ENCODE measurements around the gene EFCAB11. TPM values are rescaled to one million over a fixed set of nuclear protein-coding genes. Genes with fewer than 3 reads are reported as not detected.

EFCAB11 gene
- total and polyA plus RNA-seq, 2 experiments from 2014 or later, result 7.7 to 24.6 TPM

DNA sequence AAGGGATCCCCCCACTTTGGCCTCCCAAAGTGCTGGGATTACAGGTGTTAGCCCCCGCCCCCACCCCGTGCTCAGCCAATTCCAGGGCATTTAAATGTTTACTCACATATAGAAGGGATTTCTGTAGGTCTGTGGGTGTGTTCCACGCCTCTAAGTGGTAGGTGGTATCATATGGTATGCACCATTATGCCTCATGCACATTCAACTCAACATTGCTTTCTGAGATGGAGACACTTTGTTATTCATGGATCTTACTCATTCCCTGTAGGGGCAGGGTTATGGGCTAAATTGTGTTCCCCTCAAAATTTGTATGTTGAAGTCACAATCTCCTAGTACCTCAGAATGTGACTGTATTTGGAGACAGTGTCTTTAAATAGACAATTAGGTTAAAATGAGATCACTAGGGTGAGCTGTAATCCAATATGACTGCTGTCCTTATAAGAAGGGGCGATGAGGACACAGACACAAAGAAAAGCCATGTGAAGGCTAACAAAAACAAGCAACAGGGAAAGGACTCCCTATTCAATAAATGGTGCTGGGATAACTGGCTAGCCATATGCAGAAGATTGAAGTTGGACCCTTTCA is 200.6 kb downstream of the EFCAB11 start:
- Mint-ChIP-seq H3K4me1 (no peaks in the 10 kb centered on the region), H3K9me3 (peaks cover 12% of the 10 kb centered on the region), H3K36me3 (ENCODE audit: low read depth) (peaks cover 8% of the 10 kb centered on the region; the same call in 1 of the 3 replicates), H3K27ac (no peak overlapping the region), H3K27me3 (ENCODE audit: insufficient read depth, low read depth, poor library complexity) (peaks cover 4% of the 10 kb centered on the region), H3K4me3 (no peak overlapping the region)
- H3K36me3 ChIP-seq (ENCODE audit: insufficient read depth), result no peaks in the 10 kb centered on the region
- no peak overlapping the region for H3K27ac ChIP-seq (ENCODE audit: low read depth)
- ATAC-seq (no peak), DNase-seq (ENCODE audit: low spot score) (no peak)
- TF ChIP-seq CREB1 (CRISPR knock-in tag; IDR thresholded peaks at IDR 0.05; ENCODE audit: low read depth) (no peak), ZNF331 (CRISPR knock-in tag; IDR thresholded peaks at IDR 0.05; ENCODE audit: low read depth) (no peak), ZNF114 (CRISPR knock-in tag; IDR thresholded peaks at IDR 0.05) (no peak), NANOG (IDR thresholded peaks at IDR 0.05; ENCODE audit: borderline replicate concordance) (no peak), POLR2AphosphoS5 (IDR thresholded peaks at IDR 0.05; ENCODE audit: low read depth) (no peak)
- TF ChIP-seq, protein P1, sequence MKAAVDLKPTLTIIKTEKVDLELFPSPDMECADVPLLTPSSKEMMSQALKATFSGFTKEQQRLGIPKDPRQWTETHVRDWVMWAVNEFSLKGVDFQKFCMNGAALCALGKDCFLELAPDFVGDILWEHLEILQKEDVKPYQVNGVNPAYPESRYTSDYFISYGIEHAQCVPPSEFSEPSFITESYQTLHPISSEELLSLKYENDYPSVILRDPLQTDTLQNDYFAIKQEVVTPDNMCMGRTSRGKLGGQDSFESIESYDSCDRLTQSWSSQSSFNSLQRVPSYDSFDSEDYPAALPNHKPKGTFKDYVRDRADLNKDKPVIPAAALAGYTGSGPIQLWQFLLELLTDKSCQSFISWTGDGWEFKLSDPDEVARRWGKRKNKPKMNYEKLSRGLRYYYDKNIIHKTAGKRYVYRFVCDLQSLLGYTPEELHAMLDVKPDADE (IDR thresholded peaks at IDR 0.05), result no peak
- TF ChIP-seq, protein P2, sequence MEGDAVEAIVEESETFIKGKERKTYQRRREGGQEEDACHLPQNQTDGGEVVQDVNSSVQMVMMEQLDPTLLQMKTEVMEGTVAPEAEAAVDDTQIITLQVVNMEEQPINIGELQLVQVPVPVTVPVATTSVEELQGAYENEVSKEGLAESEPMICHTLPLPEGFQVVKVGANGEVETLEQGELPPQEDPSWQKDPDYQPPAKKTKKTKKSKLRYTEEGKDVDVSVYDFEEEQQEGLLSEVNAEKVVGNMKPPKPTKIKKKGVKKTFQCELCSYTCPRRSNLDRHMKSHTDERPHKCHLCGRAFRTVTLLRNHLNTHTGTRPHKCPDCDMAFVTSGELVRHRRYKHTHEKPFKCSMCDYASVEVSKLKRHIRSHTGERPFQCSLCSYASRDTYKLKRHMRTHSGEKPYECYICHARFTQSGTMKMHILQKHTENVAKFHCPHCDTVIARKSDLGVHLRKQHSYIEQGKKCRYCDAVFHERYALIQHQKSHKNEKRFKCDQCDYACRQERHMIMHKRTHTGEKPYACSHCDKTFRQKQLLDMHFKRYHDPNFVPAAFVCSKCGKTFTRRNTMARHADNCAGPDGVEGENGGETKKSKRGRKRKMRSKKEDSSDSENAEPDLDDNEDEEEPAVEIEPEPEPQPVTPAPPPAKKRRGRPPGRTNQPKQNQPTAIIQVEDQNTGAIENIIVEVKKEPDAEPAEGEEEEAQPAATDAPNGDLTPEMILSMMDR (conservative IDR thresholded peaks at IDR 0.05; ENCODE audit: low read depth in 2 of 2), result no peak
- no peak overlapping the region for H3K4me2 ChIP-seq
- H2AFZ ChIP-seq, result no peak overlapping the region
- H4K20me1 ChIP-seq (replicated peaks; ENCODE audit: insufficient read depth), result no peaks in the 10 kb centered on the region
- H3F3A ChIP-seq (replicated peaks; ENCODE audit: low read depth), result no peaks in the 10 kb centered on the region
- H3K4me3 ChIP-seq, result no peak overlapping the region
- H3K9me2 ChIP-seq (ENCODE audit: insufficient read depth), result peaks cover 10% of the 10 kb centered on the region
- H3K4me1 ChIP-seq (ENCODE audit: insufficient read depth), result no peaks in the 10 kb centered on the region
- H3K27me3 ChIP-seq (ENCODE audit: insufficient read depth), result no peaks in the 10 kb centered on the region
- no peaks in the 10 kb centered on the region for H3K79me2 ChIP-seq (replicated peaks; ENCODE audit: insufficient read depth)

DNA sequence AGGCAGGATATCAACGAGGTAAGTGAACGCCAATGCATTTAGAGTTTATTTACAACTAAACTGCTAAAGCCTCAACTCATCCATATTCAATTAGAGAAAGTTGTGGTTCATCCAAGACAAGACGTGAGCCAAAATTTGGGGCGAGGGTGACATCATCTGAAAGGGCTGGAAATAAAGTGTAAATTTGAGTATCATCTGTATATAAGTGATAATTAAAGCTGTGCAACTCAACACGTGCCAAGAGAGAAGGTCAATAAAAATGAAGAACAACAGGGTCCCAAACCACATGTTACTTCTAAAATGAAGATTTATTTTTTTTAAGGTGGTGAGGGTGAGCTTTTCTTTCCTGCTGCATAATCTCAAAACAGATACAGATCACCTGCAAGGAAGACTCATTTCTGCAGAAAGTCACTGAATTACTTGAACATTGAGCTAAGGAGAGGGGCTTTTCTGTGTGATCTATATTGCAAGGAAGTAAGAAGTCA is 203.6 kb downstream of the EFCAB11 start:
- no peak overlapping the region for H3K27ac ChIP-seq (ENCODE audit: low read depth)
- no peaks in the 10 kb centered on the region for H3K27me3 ChIP-seq (ENCODE audit: insufficient read depth)
- DNase-seq (ENCODE audit: low spot score) (no peak), ATAC-seq (no peak)
- H3K9me3 Mint-ChIP-seq, result peaks cover 6% of the 10 kb centered on the region; the same call in 2 of the 3 replicates
- no peaks in the 10 kb centered on the region for H3K36me3 ChIP-seq (ENCODE audit: insufficient read depth)
- peaks cover 10% of the 10 kb centered on the region for H3K9me2 ChIP-seq (ENCODE audit: insufficient read depth)
- H3K4me3 Mint-ChIP-seq, result no peak overlapping the region
- no peak overlapping the region for H3K4me3 ChIP-seq
- no peaks in the 10 kb centered on the region for H4K20me1 ChIP-seq (replicated peaks; ENCODE audit: insufficient read depth)
- no peaks in the 10 kb centered on the region for H3K4me1 ChIP-seq (ENCODE audit: insufficient read depth)
- no peaks in the 10 kb centered on the region for H3K4me1 Mint-ChIP-seq
- no peak overlapping the region for H3K4me2 ChIP-seq
- H2AFZ ChIP-seq, result no peak overlapping the region
- 0 out of 3 replicates have a peak, but pooled peaks cover 3% of the 10 kb centered on the region for H3K36me3 Mint-ChIP-seq (ENCODE audit: low read depth)
- no peak overlapping the region for H3K27ac Mint-ChIP-seq
- H3F3A ChIP-seq (replicated peaks; ENCODE audit: low read depth), result no peaks in the 10 kb centered on the region
- H3K79me2 ChIP-seq (replicated peaks; ENCODE audit: insufficient read depth), result no peaks in the 10 kb centered on the region
- no peaks in the 10 kb centered on the region for H3K27me3 Mint-ChIP-seq (ENCODE audit: insufficient read depth, low read depth, poor library complexity)
- no peak for TF ChIP-seq STAT1 (IDR thresholded peaks at IDR 0.05; ENCODE audit: unreplicated experiment)
- no peak for TF ChIP-seq ZNF114 (CRISPR knock-in tag; IDR thresholded peaks at IDR 0.05)
- no peak for TF ChIP-seq NANOG (IDR thresholded peaks at IDR 0.05; ENCODE audit: borderline replicate concordance)
- no peak for TF ChIP-seq EZH2 (IDR thresholded peaks at IDR 0.05; ENCODE audit: low read depth, unreplicated experiment)
- TF ChIP-seq EZH2phosphoT487 (IDR thresholded peaks at IDR 0.05; ENCODE audit: unreplicated experiment), result no peak
- TF ChIP-seq ZNF331 (CRISPR knock-in tag; IDR thresholded peaks at IDR 0.05; ENCODE audit: low read depth), result no peak
- TF ChIP-seq, protein P1 (IDR thresholded peaks at IDR 0.05), result no peak
- TF ChIP-seq, protein P2 (conservative IDR thresholded peaks at IDR 0.05; ENCODE audit: low read depth in 2 of 2), result no peak
- TF ChIP-seq POLR2AphosphoS5 (IDR thresholded peaks at IDR 0.05; ENCODE audit: low read depth), result no peak
- TF ChIP-seq CREB1 (CRISPR knock-in tag; IDR thresholded peaks at IDR 0.05; ENCODE audit: low read depth), result no peak
- TF ChIP-seq, protein P3, sequence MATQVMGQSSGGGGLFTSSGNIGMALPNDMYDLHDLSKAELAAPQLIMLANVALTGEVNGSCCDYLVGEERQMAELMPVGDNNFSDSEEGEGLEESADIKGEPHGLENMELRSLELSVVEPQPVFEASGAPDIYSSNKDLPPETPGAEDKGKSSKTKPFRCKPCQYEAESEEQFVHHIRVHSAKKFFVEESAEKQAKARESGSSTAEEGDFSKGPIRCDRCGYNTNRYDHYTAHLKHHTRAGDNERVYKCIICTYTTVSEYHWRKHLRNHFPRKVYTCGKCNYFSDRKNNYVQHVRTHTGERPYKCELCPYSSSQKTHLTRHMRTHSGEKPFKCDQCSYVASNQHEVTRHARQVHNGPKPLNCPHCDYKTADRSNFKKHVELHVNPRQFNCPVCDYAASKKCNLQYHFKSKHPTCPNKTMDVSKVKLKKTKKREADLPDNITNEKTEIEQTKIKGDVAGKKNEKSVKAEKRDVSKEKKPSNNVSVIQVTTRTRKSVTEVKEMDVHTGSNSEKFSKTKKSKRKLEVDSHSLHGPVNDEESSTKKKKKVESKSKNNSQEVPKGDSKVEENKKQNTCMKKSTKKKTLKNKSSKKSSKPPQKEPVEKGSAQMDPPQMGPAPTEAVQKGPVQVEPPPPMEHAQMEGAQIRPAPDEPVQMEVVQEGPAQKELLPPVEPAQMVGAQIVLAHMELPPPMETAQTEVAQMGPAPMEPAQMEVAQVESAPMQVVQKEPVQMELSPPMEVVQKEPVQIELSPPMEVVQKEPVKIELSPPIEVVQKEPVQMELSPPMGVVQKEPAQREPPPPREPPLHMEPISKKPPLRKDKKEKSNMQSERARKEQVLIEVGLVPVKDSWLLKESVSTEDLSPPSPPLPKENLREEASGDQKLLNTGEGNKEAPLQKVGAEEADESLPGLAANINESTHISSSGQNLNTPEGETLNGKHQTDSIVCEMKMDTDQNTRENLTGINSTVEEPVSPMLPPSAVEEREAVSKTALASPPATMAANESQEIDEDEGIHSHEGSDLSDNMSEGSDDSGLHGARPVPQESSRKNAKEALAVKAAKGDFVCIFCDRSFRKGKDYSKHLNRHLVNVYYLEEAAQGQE (IDR thresholded peaks at IDR 0.05; ENCODE audit: unreplicated experiment), result no peak
- TF ChIP-seq JUNB (IDR thresholded peaks at IDR 0.05; ENCODE audit: unreplicated experiment), result no peak

Measured in GM23338 (cell line).